ENCODE data around the gene NAALADL2. TPM values are rescaled to one million over a fixed set of nuclear protein-coding genes. Genes with fewer than 3 reads are reported as not detected.
A peak's percentile ranks its signal among the peaks of the same experiment; 100 is the strongest.
"Not testable (repeated sequence)": the region's sequence is repeated elsewhere in the genome, so short reads cannot be mapped to it uniquely, and the experiment has no call there.

NAALADL2 gene
- total RNA-seq, 1 experiment from 2014 or later = 4.7 TPM

DNA sequence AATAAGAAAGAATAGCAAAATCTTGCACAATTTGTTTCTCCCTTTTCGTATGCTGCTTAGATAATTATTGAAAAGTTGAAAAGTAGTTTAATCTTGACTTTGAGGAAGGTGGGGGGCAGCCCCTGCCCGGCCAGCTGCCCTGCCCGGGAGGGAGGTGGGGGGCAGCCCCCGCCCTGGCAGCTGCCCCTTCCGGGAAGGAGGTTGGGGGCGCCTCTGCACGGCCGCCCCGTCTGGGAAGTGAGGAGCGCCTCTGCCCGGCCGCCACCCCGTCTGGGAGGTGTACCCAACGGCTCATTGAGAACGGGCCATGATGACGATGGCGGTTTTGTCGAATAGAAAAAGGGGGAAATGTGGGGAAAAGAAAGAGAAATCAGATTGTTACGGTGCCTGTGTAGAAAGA lies 228.0 kb downstream of the NAALADL2 start:
- H3K27ac ChIP-seq; H3K4me1 ChIP-seq (replicated peaks); H3K9me3 ChIP-seq (replicated peaks); DNase-seq (ENCODE audit: low read depth in 1 of 2, low spot score in 2 of 2); H3K36me3 ChIP-seq; H3K27me3 ChIP-seq (replicated peaks); H3K4me3 ChIP-seq: not testable (repeated sequence)

DNA sequence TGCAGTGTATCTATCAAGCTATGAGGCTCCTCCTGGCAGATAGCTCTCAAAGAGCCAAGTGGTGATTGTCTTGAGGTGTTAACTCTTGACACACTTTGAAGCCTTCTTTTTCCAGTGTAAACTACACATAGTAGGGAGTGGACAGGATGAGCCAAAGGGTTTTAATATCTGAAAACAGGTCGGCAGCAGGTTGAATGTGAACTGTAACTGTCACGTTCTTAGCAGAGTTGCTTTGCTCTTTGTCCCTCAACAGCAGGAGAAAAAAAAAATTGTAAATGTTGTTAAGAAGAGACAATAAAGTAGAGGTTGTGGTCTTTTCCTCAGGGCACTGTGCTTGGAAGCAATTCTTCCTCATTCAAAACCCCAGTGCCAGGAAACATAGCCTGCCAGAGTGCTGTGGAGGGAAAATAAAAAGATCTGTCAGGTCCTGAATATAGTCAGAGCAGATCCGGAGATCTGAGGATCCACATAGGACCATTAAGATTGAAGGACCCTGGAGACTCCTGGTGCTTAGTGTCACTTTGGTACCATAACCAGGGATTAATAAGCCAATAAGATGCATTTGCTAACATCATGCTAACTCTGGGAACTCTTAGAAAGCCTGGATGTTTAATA lies 229.7 kb downstream of the NAALADL2 start:
- Histone ChIP-seq H3K27ac (no peak overlapping the region), H3K4me1 (replicated peaks) (no peaks in the 10 kb centered on the region), H3K36me3 (no peaks in the 10 kb centered on the region), H3K4me3 (no peak overlapping the region), H3K27me3 (replicated peaks) (no peaks in the 10 kb centered on the region), H3K9me3 (replicated peaks) (no peaks in the 10 kb centered on the region)
- DNase-seq (ENCODE audit: low read depth in 1 of 2, low spot score in 2 of 2) = no peak

DNA sequence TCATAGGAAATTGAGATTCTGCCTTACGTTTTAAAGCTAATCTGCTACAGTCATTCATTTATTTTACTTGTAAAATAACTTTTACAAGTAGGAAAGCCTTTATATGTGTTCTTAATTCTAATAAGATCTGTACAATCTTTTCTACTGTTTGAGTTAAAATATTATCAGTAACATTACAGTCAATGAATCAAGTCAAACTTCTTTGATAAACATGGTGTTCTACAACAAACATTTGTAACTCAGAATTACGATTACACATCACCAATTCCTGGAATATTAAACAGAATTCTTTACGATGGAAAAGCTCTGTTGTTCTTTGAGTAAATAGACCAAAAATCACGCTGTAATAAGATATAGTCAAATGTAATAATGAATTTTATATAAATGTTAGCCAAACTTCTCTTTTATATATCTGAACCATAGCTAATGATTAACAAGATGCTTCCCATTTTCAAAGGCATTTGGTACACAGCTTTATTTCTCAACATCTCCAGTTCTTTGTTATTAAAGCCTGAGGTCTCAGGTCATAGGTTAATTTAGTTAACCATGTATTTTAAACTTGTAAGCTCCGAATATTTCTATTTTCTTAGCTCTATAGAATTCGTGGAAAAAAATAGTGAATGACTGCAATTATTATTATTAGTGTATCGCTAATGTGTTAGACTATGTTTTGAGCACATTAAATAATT lies 232.4 kb downstream of the NAALADL2 start:
- no peaks in the 10 kb centered on the region for H3K4me1 ChIP-seq (replicated peaks)
- no peaks in the 10 kb centered on the region for H3K27me3 ChIP-seq (replicated peaks)
- no peak for DNase-seq (ENCODE audit: low read depth in 1 of 2, low spot score in 2 of 2)
- no peak overlapping the region for H3K27ac ChIP-seq
- H3K36me3 ChIP-seq = no peaks in the 10 kb centered on the region
- H3K4me3 ChIP-seq = no peak overlapping the region
- H3K9me3 ChIP-seq (replicated peaks) = no peaks in the 10 kb centered on the region

DNA sequence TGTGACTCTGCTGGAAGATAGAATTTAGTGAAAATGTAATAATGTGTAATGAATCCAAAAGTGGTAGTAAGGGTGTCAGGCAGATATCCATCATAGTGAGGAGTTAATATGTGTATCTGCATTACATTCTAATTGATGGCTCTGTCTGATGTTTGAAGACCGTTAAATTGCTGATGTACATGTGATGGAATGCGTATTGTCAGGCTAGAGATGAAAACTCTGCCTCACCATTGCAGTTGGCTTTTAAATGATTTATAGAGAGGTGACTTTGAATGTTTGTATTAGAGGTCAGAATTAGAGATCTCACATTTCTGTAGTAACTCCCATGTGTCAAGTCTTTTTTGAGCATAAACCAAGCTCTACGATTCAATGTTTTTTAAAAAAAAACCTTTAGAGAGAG lies 234.6 kb downstream of the NAALADL2 start:
- H3K4me3 ChIP-seq = no peak overlapping the region
- H3K27ac ChIP-seq = no peak overlapping the region
- DNase-seq (ENCODE audit: low read depth in 1 of 2, low spot score in 2 of 2) = no peak
- no peaks in the 10 kb centered on the region for H3K27me3 ChIP-seq (replicated peaks)
- no peaks in the 10 kb centered on the region for H3K9me3 ChIP-seq (replicated peaks)
- H3K4me1 ChIP-seq (replicated peaks) = no peaks in the 10 kb centered on the region
- H3K36me3 ChIP-seq = no peaks in the 10 kb centered on the region

DNA sequence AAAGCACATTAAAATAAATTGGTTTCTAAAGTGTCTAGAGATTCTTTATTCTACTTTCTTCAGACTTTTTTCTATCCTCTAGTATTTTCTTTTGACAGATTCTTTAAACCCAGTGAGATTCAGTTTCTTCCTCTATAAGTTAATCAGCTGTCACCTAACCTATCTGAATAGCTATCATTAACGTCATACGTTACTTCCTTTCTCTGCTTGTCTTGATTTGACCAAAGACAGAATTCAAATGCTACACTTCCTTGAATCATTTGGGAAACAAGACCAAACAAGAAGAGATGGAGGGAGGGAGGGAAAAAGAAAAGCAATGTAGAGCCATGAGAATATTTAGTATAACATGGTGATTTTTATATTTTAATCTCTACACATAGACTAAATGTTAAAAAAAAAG lies 235.2 kb downstream of the NAALADL2 start:
- Histone ChIP-seq H3K27ac (no peak overlapping the region), H3K9me3 (replicated peaks) (no peaks in the 10 kb centered on the region), H3K4me3 (no peak overlapping the region), H3K36me3 (no peaks in the 10 kb centered on the region), H3K27me3 (replicated peaks) (no peaks in the 10 kb centered on the region), H3K4me1 (replicated peaks) (no peaks in the 10 kb centered on the region)
- no peak for DNase-seq (ENCODE audit: low read depth in 1 of 2, low spot score in 2 of 2)

DNA sequence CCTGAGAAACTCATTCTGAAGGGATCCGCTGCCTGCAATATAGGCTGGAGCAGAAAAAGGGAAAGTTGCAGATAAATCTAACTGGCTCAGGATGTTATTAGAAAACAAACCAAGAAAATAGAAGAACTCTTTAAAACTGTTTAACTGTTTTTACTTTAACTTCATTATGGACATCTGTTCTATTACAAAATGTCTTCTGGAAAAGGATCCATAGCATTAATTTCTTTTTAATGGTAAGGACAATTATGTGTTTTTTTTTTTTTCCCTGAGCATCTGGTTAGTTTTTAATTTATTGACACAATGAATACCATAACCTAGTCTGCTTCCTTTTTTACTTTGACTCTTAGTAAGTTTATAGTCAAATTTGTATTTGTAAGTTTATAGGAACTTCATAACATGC lies 239.5 kb downstream of the NAALADL2 start:
- H3K27me3 ChIP-seq (replicated peaks) = no peaks in the 10 kb centered on the region
- no peaks in the 10 kb centered on the region for H3K9me3 ChIP-seq (replicated peaks)
- H3K36me3 ChIP-seq = no peaks in the 10 kb centered on the region
- H3K27ac ChIP-seq = no peak overlapping the region
- H3K4me1 ChIP-seq (replicated peaks) = no peaks in the 10 kb centered on the region
- no peak for DNase-seq (ENCODE audit: low read depth in 1 of 2, low spot score in 2 of 2)
- H3K4me3 ChIP-seq = no peak overlapping the region

DNA sequence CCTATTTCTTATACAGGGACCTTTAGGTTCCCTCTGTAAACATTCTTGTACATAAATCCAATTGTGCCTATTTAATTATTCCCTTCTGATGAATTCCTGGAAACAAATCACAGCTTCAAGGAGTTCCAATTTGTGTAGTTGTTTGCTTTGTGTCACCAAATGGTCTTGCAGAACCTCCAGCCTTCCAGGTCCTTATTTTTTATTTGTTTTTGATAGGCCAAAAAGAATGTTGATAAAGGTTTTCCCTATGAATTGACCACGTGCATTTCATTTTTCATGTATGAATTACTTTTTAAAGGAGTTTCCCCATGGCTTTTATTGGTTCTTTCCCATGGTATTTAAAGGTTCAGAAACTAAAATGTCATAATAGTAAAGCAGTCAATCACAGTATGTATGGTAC lies 243.0 kb downstream of the NAALADL2 start:
- Histone ChIP-seq H3K27ac (no peak overlapping the region), H3K4me1 (replicated peaks) (peaks cover 2% of the 10 kb centered on the region; the same call in 1 of the 2 replicates), H3K27me3 (replicated peaks) (no peaks in the 10 kb centered on the region), H3K9me3 (replicated peaks) (no peaks in the 10 kb centered on the region), H3K36me3 (no peaks in the 10 kb centered on the region), H3K4me3 (no peak overlapping the region)
- DNase-seq (ENCODE audit: low read depth in 1 of 2, low spot score in 2 of 2) = no peak

DNA sequence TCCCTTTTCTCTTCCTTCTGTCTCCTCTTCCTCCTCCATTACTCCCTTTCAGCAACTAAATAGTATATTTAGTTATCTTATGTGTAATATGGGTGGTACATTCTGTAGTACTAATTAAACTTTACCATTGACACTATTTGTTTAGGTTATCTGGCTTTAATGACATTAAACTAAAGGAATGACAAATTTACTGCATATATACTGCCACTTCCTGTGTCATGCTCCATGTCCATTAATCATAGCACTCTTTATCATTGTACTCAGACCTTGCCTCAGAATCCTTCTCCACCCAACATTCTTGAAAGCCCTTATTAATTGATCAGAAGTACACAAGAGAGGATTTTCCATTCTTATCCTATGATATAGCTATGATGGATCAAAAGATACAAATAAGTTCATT lies 244.2 kb downstream of the NAALADL2 start:
- no peaks in the 10 kb centered on the region for H3K9me3 ChIP-seq (replicated peaks)
- no peak for DNase-seq (ENCODE audit: low read depth in 1 of 2, low spot score in 2 of 2)
- no peaks in the 10 kb centered on the region for H3K27me3 ChIP-seq (replicated peaks)
- H3K36me3 ChIP-seq = no peaks in the 10 kb centered on the region
- no peak overlapping the region for H3K27ac ChIP-seq
- H3K4me3 ChIP-seq = no peak overlapping the region
- peaks cover 5% of the 10 kb centered on the region; the same call in 1 of the 2 replicates for H3K4me1 ChIP-seq (replicated peaks)

DNA sequence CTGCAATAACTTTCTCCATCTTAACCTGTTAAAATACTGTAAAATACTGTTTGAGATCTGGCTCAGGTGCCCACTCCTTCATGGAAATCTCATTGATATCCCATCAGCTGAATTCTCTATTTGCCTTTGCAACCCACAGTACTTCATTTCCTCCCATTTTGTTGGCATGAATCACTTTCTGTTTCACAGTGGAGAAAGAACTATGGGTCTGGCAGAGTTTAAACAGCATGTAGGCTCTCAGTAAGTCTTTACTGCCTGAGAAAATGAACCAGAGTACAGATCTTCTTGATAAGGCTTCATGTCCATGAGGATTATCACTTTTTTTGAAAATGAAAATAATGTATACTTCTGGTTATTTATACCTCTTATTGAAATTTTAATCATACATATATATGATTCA lies 245.9 kb downstream of the NAALADL2 start:
- no peak overlapping the region for H3K27ac ChIP-seq
- no peak overlapping the region for H3K4me3 ChIP-seq
- no peaks in the 10 kb centered on the region for H3K9me3 ChIP-seq (replicated peaks)
- no peaks in the 10 kb centered on the region for H3K27me3 ChIP-seq (replicated peaks)
- no peak for DNase-seq (ENCODE audit: low read depth in 1 of 2, low spot score in 2 of 2)
- H3K36me3 ChIP-seq = no peaks in the 10 kb centered on the region
- peaks cover 5% of the 10 kb centered on the region; the same call in 1 of the 2 replicates for H3K4me1 ChIP-seq (replicated peaks)

DNA sequence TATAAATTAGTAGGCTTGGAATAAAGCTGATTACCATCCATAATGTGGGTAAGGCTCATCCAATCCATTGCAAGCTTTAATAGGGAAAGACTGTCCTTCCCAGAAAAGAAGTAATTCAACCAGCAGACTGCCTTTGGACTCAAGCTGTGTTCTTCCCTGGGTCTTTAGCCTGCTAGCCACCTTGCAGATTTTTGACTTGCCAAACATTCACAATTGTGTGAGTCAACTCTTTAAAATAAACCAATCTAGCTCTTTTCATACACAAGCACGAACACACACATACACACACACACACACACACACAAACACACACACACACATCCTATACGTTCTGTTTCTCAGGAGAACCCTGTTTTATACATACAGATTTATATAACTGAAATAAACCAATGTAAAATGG lies 248.1 kb downstream of the NAALADL2 start:
- no peaks in the 10 kb centered on the region for H3K9me3 ChIP-seq (replicated peaks)
- H3K36me3 ChIP-seq = no peaks in the 10 kb centered on the region
- no peaks in the 10 kb centered on the region for H3K27me3 ChIP-seq (replicated peaks)
- peaks cover 5% of the 10 kb centered on the region; the same call in 1 of the 2 replicates for H3K4me1 ChIP-seq (replicated peaks)
- H3K4me3 ChIP-seq = no peak overlapping the region
- H3K27ac ChIP-seq = no peak overlapping the region
- peak in 1 of 2 experiments; percentile 4 for DNase-seq (ENCODE audit: low read depth in 1 of 2, low spot score in 2 of 2)

DNA sequence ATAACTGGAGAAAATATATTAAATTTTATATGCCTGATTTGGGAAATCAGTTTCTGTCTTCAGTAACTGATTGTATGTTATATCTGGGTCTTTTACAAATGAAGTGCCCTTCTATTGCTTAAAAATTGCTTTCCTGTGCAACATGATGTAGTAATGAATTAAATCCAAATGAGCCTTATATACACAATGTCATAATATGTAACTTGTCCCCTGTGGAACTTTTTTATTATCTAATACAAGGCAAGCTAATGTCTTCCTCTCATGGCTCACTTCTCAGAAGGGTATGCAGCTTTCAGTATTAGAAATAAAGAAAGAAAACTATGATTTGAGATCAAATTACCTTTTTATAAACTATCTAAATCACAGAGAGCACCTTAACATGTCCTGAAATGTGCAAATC lies 248.9 kb downstream of the NAALADL2 start:
- DNase-seq (ENCODE audit: low read depth in 1 of 2, low spot score in 2 of 2) = no peak
- no peaks in the 10 kb centered on the region for H3K36me3 ChIP-seq
- peaks cover 5% of the 10 kb centered on the region; the same call in 1 of the 2 replicates for H3K4me1 ChIP-seq (replicated peaks)

DNA sequence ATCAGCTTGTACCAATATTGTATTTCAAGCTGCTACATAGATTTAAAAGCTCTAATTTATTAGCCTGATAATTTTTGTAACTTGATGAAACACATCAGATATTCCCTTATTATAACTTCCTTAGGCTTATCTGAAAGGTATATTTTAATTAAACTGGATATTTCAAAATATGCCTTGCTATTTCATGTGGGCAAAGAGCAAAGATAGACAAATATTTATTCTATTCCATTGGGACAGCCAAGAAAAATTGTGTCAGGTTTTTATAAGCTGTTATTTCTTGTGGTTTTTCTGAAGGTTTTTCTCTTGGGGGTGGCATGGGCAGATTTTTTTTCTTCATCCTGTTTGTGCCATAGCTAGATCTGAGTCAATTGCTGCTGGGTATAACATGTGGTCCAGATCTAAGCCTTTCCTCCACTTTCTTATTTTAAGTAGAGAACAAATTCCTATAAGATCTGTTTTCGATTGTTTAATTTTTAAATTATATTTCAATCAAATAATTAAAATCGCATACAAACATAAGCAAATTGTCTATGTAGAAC lies 249.5 kb downstream of the NAALADL2 start:
- H3K9me3 ChIP-seq (replicated peaks) = no peaks in the 10 kb centered on the region
- H3K27ac ChIP-seq = no peak overlapping the region
- peaks cover 5% of the 10 kb centered on the region; the same call in 1 of the 2 replicates for H3K4me1 ChIP-seq (replicated peaks)
- no peak overlapping the region for H3K4me3 ChIP-seq
- no peaks in the 10 kb centered on the region for H3K36me3 ChIP-seq
- no peak for DNase-seq (ENCODE audit: low read depth in 1 of 2, low spot score in 2 of 2)
- H3K27me3 ChIP-seq (replicated peaks) = no peaks in the 10 kb centered on the region

More for the DNA sequence above, 248.9 kb downstream of the NAALADL2 start:
- Histone ChIP-seq H3K4me3 (no peak overlapping the region), H3K9me3 (replicated peaks) (no peaks in the 10 kb centered on the region), H3K27ac (no peak overlapping the region), H3K27me3 (replicated peaks) (no peaks in the 10 kb centered on the region)

DNA sequence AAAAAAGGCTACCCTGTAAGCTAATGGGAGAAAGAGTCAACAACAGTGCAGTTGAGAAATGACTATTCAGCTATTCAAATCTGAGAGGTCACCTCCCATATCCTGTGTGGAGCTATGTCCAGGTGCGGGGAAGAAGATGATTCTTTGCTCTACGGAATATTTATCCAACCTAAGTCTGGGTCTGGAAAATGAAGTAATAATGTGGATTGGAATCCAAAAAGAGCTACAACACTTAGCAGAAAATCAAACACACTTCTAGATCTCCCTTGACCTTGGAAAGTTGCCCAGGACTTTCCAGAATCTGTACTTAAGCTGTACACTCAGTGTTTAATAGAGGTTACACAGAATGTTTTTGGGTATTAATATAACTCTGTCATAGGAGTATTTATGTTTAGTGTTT lies 251.9 kb downstream of the NAALADL2 start:
- no peak for DNase-seq (ENCODE audit: low read depth in 1 of 2, low spot score in 2 of 2)
- no peaks in the 10 kb centered on the region for H3K27me3 ChIP-seq (replicated peaks)
- peaks cover 5% of the 10 kb centered on the region; the same call in 1 of the 2 replicates for H3K4me1 ChIP-seq (replicated peaks)
- H3K9me3 ChIP-seq (replicated peaks) = no peaks in the 10 kb centered on the region
- no peaks in the 10 kb centered on the region for H3K36me3 ChIP-seq
- H3K27ac ChIP-seq = no peak overlapping the region
- H3K4me3 ChIP-seq = no peak overlapping the region

DNA sequence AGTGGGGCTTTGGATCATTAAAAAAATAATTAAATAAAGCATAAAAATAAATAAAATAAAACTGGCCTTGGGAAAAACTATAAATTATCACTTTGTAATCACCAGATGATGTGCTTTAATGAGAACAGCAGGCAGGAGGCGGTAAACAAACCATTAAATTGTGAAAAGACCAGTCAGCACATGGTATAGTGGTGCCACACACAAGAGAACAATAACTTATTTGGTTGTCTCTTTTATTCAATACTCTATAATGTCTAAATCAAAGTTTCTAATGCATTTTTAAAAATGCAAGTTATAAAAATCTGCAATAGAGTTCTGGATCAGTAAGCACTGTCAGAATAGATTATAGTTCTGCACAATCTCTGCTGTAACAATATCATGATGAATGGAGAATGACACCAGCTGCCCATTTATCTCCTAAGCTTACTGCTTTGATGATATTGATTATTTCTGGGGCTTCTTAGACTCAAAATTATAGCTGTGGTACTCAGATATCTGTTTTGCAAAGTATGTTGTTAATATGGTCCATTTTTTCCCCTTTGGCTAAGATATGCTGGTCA lies 259.3 kb downstream of the NAALADL2 start:
- H3K27ac ChIP-seq = no peak overlapping the region
- H3K4me1 ChIP-seq (replicated peaks) = no peaks in the 10 kb centered on the region
- H3K9me3 ChIP-seq (replicated peaks) = no peaks in the 10 kb centered on the region
- H3K27me3 ChIP-seq (replicated peaks) = no peaks in the 10 kb centered on the region
- no peak overlapping the region for H3K4me3 ChIP-seq
- no peaks in the 10 kb centered on the region for H3K36me3 ChIP-seq
- no peak for DNase-seq (ENCODE audit: low read depth in 1 of 2, low spot score in 2 of 2)

Measured in SJSA1 (cell line).